ENCODE results near the gene PDGFRB.

GRCh38 chr5:150137997-150138396, 17.6 kb downstream of the PDGFRB start:
- TF ChIP-seq YY1 (IDR thresholded peaks at IDR 0.05; ENCODE audit: low read depth, low read length) (no peak), TARDBP (IDR thresholded peaks at IDR 0.05; ENCODE audit: borderline replicate concordance) (no peak)
